ENCODE data around the gene MTFP1.
"Not testable (repeated sequence)": the region's sequence is repeated elsewhere in the genome, so short reads cannot be mapped to it uniquely, and the experiment has no call there.

The MTFP1 gene

DNA sequence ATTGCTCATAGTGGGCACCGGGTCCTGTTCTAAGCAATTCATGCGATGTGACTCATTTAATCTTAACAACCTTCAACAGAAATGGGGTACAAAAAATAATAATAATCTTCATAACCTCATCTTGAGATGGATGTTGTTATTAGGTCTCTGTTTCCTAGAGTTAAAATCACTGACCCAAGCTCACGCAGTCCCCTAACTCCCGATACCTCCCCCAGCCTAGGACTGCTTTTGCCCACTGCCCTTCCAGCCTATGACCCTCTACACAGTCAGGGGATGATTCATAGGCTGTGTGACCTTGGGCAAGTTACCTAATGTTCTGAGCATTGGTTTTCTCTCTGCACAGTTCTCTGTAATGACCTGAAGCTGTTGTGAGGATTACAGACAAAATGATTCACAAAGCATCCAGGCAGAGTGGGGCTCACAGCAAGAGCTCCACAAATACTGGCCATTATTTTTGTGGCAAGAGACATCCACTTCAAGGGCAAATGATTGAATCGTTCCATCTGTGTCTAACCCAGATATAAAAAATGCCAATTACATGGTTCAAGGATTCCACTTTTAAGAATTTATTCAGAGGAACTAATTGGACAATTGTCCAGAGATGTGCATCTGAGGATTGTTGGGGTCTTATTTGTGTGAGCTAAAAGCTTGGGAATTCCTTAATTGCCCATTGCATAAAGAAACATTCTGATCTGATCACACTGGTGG, 20.0 kb downstream of the MTFP1 start:
- Histone ChIP-seq H3K4me1 (ENCODE audit: insufficient read depth, low read length) (peaks cover 5% of the 10 kb centered on the region; the same call in 1 of the 2 replicates), H3K27ac (ENCODE audit: low read length) (no peak overlapping the region), H3K4me3 (ENCODE audit: low read length) (no peak overlapping the region), H3K9ac (ENCODE audit: low read depth, low read length) (no peak overlapping the region), H3K36me3 (ENCODE audit: insufficient read depth, low read depth, low read length) (no peaks in the 10 kb centered on the region), H3K9me3 (ENCODE audit: insufficient read depth, low read depth, low read length) (no peaks in the 10 kb centered on the region), H3K27me3 (ENCODE audit: insufficient read depth, low read length) (no peaks in the 10 kb centered on the region)

DNA sequence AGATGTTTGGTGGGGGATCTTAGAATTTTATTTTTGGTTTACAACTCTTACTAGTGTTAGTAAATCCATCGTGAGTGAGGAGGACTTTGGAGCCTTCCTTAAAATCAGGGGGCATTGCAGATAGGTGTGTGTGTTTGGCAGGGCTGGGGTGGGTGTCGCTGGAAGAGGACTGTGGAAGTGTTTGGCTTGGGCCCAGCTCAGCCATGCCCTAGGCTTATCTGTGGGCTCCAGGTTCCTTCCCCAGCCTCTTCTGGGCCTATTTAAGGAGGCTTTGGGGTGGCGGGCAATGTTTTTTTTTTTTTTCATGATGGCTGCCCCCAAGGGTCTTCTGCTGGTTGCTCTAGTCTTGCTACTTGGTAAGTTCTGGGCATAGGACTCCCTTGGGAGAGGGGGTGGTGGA, 22.1 kb downstream of the MTFP1 start:
- Histone ChIP-seq H3K9ac (ENCODE audit: low read depth, low read length) (no peak overlapping the region), H3K9me3 (ENCODE audit: insufficient read depth, low read depth, low read length) (no peaks in the 10 kb centered on the region), H3K27me3 (ENCODE audit: insufficient read depth, low read length) (no peaks in the 10 kb centered on the region)

DNA sequence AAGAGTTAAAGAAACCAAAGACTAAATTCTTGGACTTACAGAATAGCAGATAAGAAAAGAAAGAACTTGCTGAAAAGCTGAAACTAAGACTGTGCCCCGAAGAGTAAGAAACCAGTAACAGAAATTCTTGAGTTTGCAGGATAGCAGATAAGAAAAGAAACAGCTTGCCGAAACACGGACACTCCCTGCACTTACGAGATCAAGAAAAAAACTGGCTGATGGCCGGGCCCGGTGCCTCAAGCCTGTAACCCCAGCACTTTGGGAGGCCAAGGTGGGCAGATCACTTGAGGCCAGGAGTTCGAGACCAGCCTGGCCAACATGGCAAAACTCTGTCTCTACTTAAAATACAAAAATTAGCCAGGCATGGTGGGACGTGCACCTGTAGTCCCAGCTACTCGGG, 25.9 kb downstream of the MTFP1 start:
- not testable (repeated sequence) for H3K27ac ChIP-seq (ENCODE audit: low read length); H3K9ac ChIP-seq (ENCODE audit: low read depth, low read length); H3K36me3 ChIP-seq (ENCODE audit: insufficient read depth, low read depth, low read length); H3K4me1 ChIP-seq (ENCODE audit: insufficient read depth, low read length); H3K4me3 ChIP-seq (ENCODE audit: low read length); H3K9me3 ChIP-seq (ENCODE audit: insufficient read depth, low read depth, low read length); H3K27me3 ChIP-seq (ENCODE audit: insufficient read depth, low read length)

More for the DNA sequence above, 22.1 kb downstream of the MTFP1 start:
- no peaks in the 10 kb centered on the region for H3K36me3 ChIP-seq (ENCODE audit: insufficient read depth, low read depth, low read length)
- no peak overlapping the region for H3K27ac ChIP-seq (ENCODE audit: low read length)
- no peak overlapping the region for H3K4me3 ChIP-seq (ENCODE audit: low read length)
- peaks cover 5% of the 10 kb centered on the region; the same call in 1 of the 2 replicates for H3K4me1 ChIP-seq (ENCODE audit: insufficient read depth, low read length)

DNA sequence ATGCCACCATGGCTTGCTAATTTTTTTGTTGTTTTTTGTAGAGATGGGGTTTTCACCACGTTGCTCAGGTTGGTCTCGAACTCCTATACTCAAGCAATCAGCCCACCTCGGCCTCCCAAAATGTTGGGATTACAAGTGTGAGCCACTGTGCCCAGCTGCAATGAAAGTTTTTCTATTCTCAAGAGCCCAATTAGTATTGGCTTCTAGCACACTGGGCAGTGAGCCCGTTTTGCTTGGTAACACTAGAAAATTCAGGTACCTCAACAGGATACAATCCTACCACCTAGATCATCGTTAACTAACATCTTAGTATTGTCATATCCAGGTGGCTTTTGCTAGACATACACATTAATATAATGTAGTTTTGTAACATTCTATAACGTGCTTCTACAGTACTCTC, 27.3 kb downstream of the MTFP1 start:
- no peaks in the 10 kb centered on the region for H3K36me3 ChIP-seq (ENCODE audit: insufficient read depth, low read depth, low read length)
- H3K27ac ChIP-seq (ENCODE audit: low read length) = no peak overlapping the region
- H3K27me3 ChIP-seq (ENCODE audit: insufficient read depth, low read length) = no peaks in the 10 kb centered on the region
- H3K4me1 ChIP-seq (ENCODE audit: insufficient read depth, low read length) = no peaks in the 10 kb centered on the region
- H3K9ac ChIP-seq (ENCODE audit: low read depth, low read length) = no peak overlapping the region
- no peaks in the 10 kb centered on the region for H3K9me3 ChIP-seq (ENCODE audit: insufficient read depth, low read depth, low read length)
- H3K4me3 ChIP-seq (ENCODE audit: low read length) = no peak overlapping the region

DNA sequence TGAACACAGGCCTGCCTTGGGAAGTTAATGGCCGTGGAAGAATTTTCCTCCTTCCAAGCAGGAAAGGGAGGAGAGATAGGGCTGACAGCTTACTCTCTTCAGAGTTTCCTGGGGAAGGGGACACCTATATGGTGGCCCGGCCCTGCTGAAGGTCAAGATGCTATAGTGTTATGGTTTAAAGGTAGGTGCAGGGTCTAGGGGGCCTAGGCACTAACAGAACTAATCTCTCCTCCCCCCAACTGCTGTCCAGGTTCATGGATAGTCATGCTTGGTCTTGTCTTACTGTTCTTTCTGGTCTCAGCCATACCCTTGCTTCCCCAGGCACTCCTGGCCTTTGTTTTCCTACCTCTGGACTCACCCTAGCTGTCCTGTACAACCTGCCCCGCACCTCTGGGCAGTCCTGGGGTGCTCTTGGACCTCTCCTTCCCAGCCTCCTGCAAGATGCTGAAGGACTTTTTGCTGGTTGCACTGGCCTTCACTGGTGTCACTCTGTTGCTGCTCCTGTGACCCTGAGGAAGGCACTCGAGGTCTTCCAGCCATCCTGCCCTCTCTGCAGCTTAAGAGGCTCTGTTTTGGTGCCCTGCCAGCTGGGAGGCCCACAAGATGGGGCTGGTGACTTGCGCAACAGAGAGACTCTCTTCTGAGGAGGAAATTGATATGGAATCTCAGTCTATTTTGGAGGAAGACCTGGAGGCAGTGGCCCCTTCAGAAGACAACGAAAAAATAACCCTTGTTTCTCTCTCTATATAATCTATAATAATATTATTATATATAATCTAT, 28.4 kb downstream of the MTFP1 start:
- no peaks in the 10 kb centered on the region for H3K9me3 ChIP-seq (ENCODE audit: insufficient read depth, low read depth, low read length)
- no peak overlapping the region for H3K27ac ChIP-seq (ENCODE audit: low read length)
- H3K4me1 ChIP-seq (ENCODE audit: insufficient read depth, low read length) = no peaks in the 10 kb centered on the region
- H3K4me3 ChIP-seq (ENCODE audit: low read length) = no peak overlapping the region
- H3K36me3 ChIP-seq (ENCODE audit: insufficient read depth, low read depth, low read length) = no peaks in the 10 kb centered on the region
- no peak overlapping the region for H3K9ac ChIP-seq (ENCODE audit: low read depth, low read length)
- H3K27me3 ChIP-seq (ENCODE audit: insufficient read depth, low read length) = no peaks in the 10 kb centered on the region

DNA sequence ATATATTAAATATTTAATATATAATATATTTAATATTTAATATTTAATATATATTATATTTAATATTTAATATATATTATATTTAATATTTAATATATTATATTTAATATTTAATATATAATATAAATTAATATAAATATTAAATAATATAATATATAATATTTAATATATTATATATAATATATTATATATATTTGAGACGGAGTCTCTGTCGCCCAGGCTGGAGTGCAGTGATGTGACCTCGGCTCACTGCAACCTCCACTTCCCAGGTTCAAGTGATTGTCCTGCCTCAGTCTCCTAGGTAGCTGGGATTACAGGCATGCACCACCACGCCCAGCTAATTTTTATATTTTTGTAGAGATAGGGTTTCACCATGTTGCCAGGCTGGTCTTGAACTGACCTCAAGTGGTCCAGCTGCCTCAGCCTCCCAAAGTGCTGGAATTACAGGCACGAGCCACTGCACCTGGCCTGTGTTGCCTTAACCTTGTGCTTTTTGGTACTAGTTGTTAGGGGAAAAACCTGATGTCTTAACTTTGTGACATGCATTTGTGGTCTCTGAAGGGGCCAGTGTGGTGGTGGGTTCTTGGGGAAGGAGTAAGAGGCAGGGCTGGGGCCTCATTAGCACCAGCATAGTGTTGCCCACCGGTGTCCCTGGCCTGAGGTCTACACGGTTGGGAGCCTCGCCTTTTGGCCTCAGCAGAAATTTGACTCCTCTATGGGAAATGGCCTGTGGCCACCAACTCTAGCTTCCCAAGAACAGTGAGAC, 29.7 kb downstream of the MTFP1 start:
- Histone ChIP-seq H3K27me3 (ENCODE audit: insufficient read depth, low read length) (no peaks in the 10 kb centered on the region), H3K4me3 (ENCODE audit: low read length) (no peak overlapping the region), H3K4me1 (ENCODE audit: insufficient read depth, low read length) (no peaks in the 10 kb centered on the region), H3K9me3 (ENCODE audit: insufficient read depth, low read depth, low read length) (no peaks in the 10 kb centered on the region), H3K9ac (ENCODE audit: low read depth, low read length) (no peak overlapping the region), H3K36me3 (ENCODE audit: insufficient read depth, low read depth, low read length) (no peaks in the 10 kb centered on the region), H3K27ac (ENCODE audit: low read length) (no peak overlapping the region)

DNA sequence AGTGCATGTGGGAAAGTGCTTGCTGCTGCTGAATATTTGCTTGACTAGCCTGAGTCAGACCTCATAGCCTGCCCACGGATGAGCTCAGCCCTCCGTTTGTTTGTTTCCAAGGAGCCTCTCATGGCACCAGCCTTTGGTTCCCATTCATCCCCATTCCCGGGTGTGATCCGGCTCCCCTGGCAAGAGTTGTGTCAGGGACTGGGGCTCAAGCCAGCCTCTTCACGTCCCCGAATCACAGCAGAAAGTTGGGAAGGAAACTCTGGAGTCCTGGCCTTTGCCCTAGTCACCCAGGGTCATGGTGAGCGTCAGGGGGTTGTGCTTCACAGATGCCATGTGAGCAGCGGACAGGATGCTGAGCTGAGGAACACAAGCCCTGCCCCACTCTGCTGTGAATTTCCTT, 32.4 kb downstream of the MTFP1 start:
- no peaks in the 10 kb centered on the region for H3K27me3 ChIP-seq (ENCODE audit: insufficient read depth, low read length)
- H3K4me3 ChIP-seq (ENCODE audit: low read length) = no peak overlapping the region
- no peaks in the 10 kb centered on the region for H3K36me3 ChIP-seq (ENCODE audit: insufficient read depth, low read depth, low read length)
- H3K9me3 ChIP-seq (ENCODE audit: insufficient read depth, low read depth, low read length) = no peaks in the 10 kb centered on the region
- no peak overlapping the region for H3K9ac ChIP-seq (ENCODE audit: low read depth, low read length)
- H3K27ac ChIP-seq (ENCODE audit: low read length) = no peak overlapping the region
- no peaks in the 10 kb centered on the region for H3K4me1 ChIP-seq (ENCODE audit: insufficient read depth, low read length)

DNA sequence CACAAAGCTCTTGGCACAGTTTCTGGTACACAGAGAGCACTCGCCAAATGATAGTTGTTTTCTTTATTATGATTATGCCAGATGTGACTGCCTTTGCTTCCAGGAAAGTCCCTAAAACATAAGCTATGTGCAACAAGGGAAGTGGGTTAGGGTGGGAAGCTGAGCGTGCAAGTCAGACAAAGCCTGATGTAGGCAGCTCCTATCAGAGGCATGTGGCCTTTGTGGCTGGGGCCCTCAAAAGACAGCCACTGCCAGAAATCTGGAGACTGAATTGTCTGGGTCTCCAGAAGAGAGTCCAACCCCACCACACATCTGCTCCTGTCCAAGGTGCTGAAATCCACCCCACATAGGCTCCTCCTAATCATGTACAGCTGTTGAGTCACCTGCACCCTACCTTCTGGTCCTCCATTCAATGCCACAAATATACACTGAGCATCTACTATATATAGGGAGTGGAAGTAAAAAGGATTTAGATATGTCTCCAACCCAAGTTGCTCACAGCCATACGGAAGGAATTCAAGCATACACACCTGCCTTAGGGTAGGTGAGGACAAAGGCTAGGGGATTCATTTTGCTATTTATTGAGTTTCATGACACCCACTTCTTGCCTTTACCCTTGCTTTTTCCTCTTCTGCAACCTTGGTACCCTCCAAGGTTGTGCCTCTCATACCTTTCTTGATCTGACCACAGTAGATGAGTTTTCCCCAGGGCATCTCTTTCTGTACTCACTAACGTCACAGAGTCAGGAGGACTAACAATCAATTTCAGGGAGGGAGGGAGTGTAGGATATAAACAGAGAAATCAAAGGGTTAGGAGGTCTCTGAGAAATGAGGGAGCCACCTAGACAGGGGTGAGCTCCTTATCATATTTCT, 33.8 kb downstream of the MTFP1 start:
- H3K9ac ChIP-seq (ENCODE audit: low read depth, low read length) = no peak overlapping the region
- H3K4me1 ChIP-seq (ENCODE audit: insufficient read depth, low read length) = no peaks in the 10 kb centered on the region
- H3K9me3 ChIP-seq (ENCODE audit: insufficient read depth, low read depth, low read length) = no peaks in the 10 kb centered on the region
- H3K27ac ChIP-seq (ENCODE audit: low read length) = no peak overlapping the region
- no peak overlapping the region for H3K4me3 ChIP-seq (ENCODE audit: low read length)
- no peaks in the 10 kb centered on the region for H3K36me3 ChIP-seq (ENCODE audit: insufficient read depth, low read depth, low read length)
- H3K27me3 ChIP-seq (ENCODE audit: insufficient read depth, low read length) = no peaks in the 10 kb centered on the region

DNA sequence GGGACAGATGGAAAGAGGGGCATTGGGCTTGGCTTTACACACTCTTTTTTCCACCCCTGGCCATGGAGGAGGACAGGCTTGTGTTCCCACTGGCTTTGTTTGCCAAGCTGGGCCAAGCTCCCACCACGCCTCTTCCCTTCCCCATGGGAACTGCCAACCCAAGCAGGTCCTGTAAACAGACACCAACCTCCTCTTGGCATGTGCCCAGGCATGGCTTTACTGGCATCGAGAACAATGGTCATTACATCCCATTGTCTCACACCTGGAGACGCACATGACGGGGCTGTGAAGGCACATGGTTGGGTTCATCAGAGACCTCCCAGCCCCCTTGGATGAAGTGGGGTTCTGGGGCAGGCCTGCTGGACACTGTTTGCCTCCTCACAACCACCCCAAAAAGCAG, 34.6 kb downstream of the MTFP1 start:
- H3K4me1 ChIP-seq (ENCODE audit: insufficient read depth, low read length) = no peaks in the 10 kb centered on the region

DNA sequence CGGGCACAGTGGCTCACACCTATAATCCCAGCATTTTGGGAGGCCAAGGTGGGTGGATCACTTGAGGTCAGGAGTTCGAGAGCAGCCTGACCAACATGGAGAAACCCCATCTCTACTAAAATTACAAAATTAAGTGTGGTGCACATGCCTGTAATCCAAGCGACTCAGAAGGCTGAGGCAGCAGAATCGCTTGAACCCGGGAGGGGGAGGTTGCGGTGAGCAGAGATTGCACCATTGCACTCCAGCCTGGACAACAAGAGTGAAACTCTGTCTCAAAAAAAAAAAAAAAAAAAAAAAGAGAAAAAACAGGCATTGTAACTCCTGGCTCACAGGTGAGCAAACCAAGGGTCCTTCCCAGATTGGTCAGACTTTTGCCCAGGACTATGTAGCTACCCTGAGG, 35.0 kb downstream of the MTFP1 start:
- H3K9me3 ChIP-seq (ENCODE audit: insufficient read depth, low read depth, low read length); H3K27me3 ChIP-seq (ENCODE audit: insufficient read depth, low read length); H3K36me3 ChIP-seq (ENCODE audit: insufficient read depth, low read depth, low read length); H3K9ac ChIP-seq (ENCODE audit: low read depth, low read length); H3K4me1 ChIP-seq (ENCODE audit: insufficient read depth, low read length); H3K27ac ChIP-seq (ENCODE audit: low read length); H3K4me3 ChIP-seq (ENCODE audit: low read length): not testable (repeated sequence)

More for the DNA sequence above, 34.6 kb downstream of the MTFP1 start:
- Histone ChIP-seq H3K9ac (ENCODE audit: low read depth, low read length) (no peak overlapping the region), H3K27me3 (ENCODE audit: insufficient read depth, low read length) (no peaks in the 10 kb centered on the region), H3K27ac (ENCODE audit: low read length) (no peak overlapping the region), H3K36me3 (ENCODE audit: insufficient read depth, low read depth, low read length) (no peaks in the 10 kb centered on the region), H3K4me3 (ENCODE audit: low read length) (no peak overlapping the region), H3K9me3 (ENCODE audit: insufficient read depth, low read depth, low read length) (no peaks in the 10 kb centered on the region)

DNA sequence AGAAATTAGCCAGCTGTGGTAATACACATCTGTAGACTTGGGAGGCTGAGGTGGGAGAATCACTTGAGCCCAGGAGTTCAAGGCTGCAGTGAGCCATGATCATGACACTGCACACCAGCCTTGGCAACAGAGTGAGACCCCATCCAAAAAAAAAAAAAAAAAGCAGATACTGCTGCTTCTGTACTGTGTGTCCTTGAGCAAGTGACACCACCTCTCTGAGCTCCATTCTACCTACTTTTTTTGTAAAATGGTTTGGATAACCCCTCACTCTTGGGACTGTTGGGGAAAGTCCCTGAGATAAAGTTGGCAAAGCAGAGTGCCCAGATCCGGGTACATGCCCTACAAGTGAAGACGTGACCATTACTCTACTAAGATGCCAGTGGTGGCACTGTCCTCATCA, 43.6 kb downstream of the MTFP1 start:
- H3K4me1 ChIP-seq (ENCODE audit: insufficient read depth, low read length) = no peaks in the 10 kb centered on the region
- no peak overlapping the region for H3K4me3 ChIP-seq (ENCODE audit: low read length)
- H3K36me3 ChIP-seq (ENCODE audit: insufficient read depth, low read depth, low read length) = no peaks in the 10 kb centered on the region
- H3K9ac ChIP-seq (ENCODE audit: low read depth, low read length) = no peak overlapping the region
- H3K27me3 ChIP-seq (ENCODE audit: insufficient read depth, low read length) = peaks cover 6% of the 10 kb centered on the region; the same call in 1 of the 2 replicates
- H3K9me3 ChIP-seq (ENCODE audit: insufficient read depth, low read depth, low read length) = no peaks in the 10 kb centered on the region
- no peak overlapping the region for H3K27ac ChIP-seq (ENCODE audit: low read length)
